ENCODE measurements around the gene USP7. TPM values are rescaled to one million over a fixed set of nuclear protein-coding genes. Genes with fewer than 3 reads are reported as not detected.
A peak's percentile ranks its signal among the peaks of the same experiment; 100 is the strongest.

The USP7 gene
- total RNA-seq, 1 donor from 2014 or later = 96.9 TPM

GRCh38 chr16:8864480-8865110 lies 99.1 kb downstream of the USP7 start:
- no peaks in the 10 kb centered on the region for H3K9me3 ChIP-seq (ENCODE audit: insufficient read depth, low read depth, low read length)
- no peak for TF ChIP-seq EZH2 (IDR thresholded peaks at IDR 0.05; ENCODE audit: insufficient read depth, low read length)
- TF ChIP-seq, protein P1, sequence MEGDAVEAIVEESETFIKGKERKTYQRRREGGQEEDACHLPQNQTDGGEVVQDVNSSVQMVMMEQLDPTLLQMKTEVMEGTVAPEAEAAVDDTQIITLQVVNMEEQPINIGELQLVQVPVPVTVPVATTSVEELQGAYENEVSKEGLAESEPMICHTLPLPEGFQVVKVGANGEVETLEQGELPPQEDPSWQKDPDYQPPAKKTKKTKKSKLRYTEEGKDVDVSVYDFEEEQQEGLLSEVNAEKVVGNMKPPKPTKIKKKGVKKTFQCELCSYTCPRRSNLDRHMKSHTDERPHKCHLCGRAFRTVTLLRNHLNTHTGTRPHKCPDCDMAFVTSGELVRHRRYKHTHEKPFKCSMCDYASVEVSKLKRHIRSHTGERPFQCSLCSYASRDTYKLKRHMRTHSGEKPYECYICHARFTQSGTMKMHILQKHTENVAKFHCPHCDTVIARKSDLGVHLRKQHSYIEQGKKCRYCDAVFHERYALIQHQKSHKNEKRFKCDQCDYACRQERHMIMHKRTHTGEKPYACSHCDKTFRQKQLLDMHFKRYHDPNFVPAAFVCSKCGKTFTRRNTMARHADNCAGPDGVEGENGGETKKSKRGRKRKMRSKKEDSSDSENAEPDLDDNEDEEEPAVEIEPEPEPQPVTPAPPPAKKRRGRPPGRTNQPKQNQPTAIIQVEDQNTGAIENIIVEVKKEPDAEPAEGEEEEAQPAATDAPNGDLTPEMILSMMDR (IDR thresholded peaks at IDR 0.05; ENCODE audit: insufficient read depth, low read depth, low read length) = no peak
- DNase-seq (ENCODE audit: low read depth) = no peak
- no peak overlapping the region for H3K27ac ChIP-seq (ENCODE audit: low read depth, low read length)
- Mint-ChIP-seq H3K27me3 (ENCODE audit: low read depth, unreplicated experiment) (no peaks in the 10 kb centered on the region), H3K27ac (ENCODE audit: unreplicated experiment) (peak overlapping the region; percentile 48), H3K4me3 (ENCODE audit: unreplicated experiment) (peak overlapping the region; percentile 69), H3K36me3 (ENCODE audit: low read depth, unreplicated experiment) (peaks cover 3% of the 10 kb centered on the region), H3K4me1 (ENCODE audit: low read depth, unreplicated experiment) (peaks cover 35% of the 10 kb centered on the region), H3K9me3 (ENCODE audit: unreplicated experiment) (no peaks in the 10 kb centered on the region)
- no peak overlapping the region for H2AFZ ChIP-seq (ENCODE audit: low read depth, low read length)
- no peaks in the 10 kb centered on the region for H3K27me3 ChIP-seq (ENCODE audit: insufficient read depth, low read length)
- peaks cover 41% of the 10 kb centered on the region for H3K4me1 ChIP-seq (ENCODE audit: insufficient read depth, low read length)
- H3K9ac ChIP-seq (ENCODE audit: low read length) = no peak overlapping the region
- H3K4me3 ChIP-seq (ENCODE audit: insufficient read depth, low read depth, low read length) = no peak overlapping the region
- H4K20me1 ChIP-seq (ENCODE audit: insufficient read depth, low read length) = peaks cover 76% of the 10 kb centered on the region
- H3K4me2 ChIP-seq (ENCODE audit: low read length) = no peak overlapping the region
- no peak for FAIRE-seq
- no peaks in the 10 kb centered on the region for H3K36me3 ChIP-seq (ENCODE audit: insufficient read depth, low read length)
- H3K79me2 ChIP-seq (ENCODE audit: insufficient read depth, low read length) = peaks cover 72% of the 10 kb centered on the region

- peaks cover 34% of the 10 kb centered on the region for H3K4me1 Mint-ChIP-seq (ENCODE audit: low read depth, unreplicated experiment)
- no peaks in the 10 kb centered on the region for H3K36me3 ChIP-seq (ENCODE audit: insufficient read depth, low read length)
- H3K9me3 Mint-ChIP-seq (ENCODE audit: unreplicated experiment) = no peaks in the 10 kb centered on the region
- H2AFZ ChIP-seq (ENCODE audit: low read depth, low read length) = no peak overlapping the region
- H3K36me3 Mint-ChIP-seq (ENCODE audit: low read depth, unreplicated experiment) = peaks cover 5% of the 10 kb centered on the region
- no peaks in the 10 kb centered on the region for H3K27me3 ChIP-seq (ENCODE audit: insufficient read depth, low read length)
- H3K4me1 ChIP-seq (ENCODE audit: insufficient read depth, low read length) = peaks cover 35% of the 10 kb centered on the region
- no peak overlapping the region for H3K9ac ChIP-seq (ENCODE audit: low read length)
- H3K4me3 Mint-ChIP-seq (ENCODE audit: unreplicated experiment) = peak overlapping the region; percentile 69
- peak overlapping the region; percentile 48 for H3K27ac Mint-ChIP-seq (ENCODE audit: unreplicated experiment)
- H3K9me3 ChIP-seq (ENCODE audit: insufficient read depth, low read depth, low read length) = no peaks in the 10 kb centered on the region
- H3K27ac ChIP-seq (ENCODE audit: low read depth, low read length) = no peak overlapping the region
- DNase-seq (ENCODE audit: low read depth) = no peak
- H3K4me2 ChIP-seq (ENCODE audit: low read length) = no peak overlapping the region
- H4K20me1 ChIP-seq (ENCODE audit: insufficient read depth, low read length) = peaks cover 84% of the 10 kb centered on the region
- no peak overlapping the region for H3K4me3 ChIP-seq (ENCODE audit: insufficient read depth, low read depth, low read length)
- TF ChIP-seq EZH2 (IDR thresholded peaks at IDR 0.05; ENCODE audit: insufficient read depth, low read length) = no peak
- TF ChIP-seq, protein P1 (IDR thresholded peaks at IDR 0.05; ENCODE audit: insufficient read depth, low read depth, low read length) = no peak
- H3K27me3 Mint-ChIP-seq (ENCODE audit: low read depth, unreplicated experiment) = no peaks in the 10 kb centered on the region
- H3K79me2 ChIP-seq (ENCODE audit: insufficient read depth, low read length) = peaks cover 72% of the 10 kb centered on the region
- no peak for FAIRE-seq
Observed at GRCh38 chr16:8863594-8864424, 99.9 kb downstream of the USP7 start.

Measured in astrocyte (in vitro differentiated cells and primary cell).